WERI-Rb-1 (cell line): ENCODE results near the gene ATG3.
A peak's percentile ranks its signal among the peaks of the same experiment; 100 is the strongest.

Experiments used
- DNase-seq: peaks from one replicate; pipeline ENCODE4 v3.0.0-alpha.2; 2020
- H3K27ac ChIP-seq: fragments of 250-450 bp; sonication (Bioruptor Pico); 2 replicates; pipeline ENCODE4 v1.5.1; 2020; ENCODE audit warnings: mild to moderate bottlenecking, moderate library complexity
- H3K27me3 ChIP-seq: fragments of 250-450 bp; sonication (Bioruptor Pico); 2 replicates; pipeline ENCODE4 v1.5.1; 2021; ENCODE audit warnings: mild to moderate bottlenecking, low read depth, moderate library complexity; ENCODE audit not compliant: insufficient read depth, severe bottlenecking
- H3K36me3 ChIP-seq: fragments of 250-450 bp; sonication (Bioruptor Pico); 2 replicates; pipeline ENCODE4 v1.5.1; 2020; ENCODE audit warnings: mild to moderate bottlenecking, moderate library complexity
- H3K4me3 ChIP-seq: 2 replicates; pipeline ENCODE4 v1.5.1; 2011; ENCODE audit warnings: low read depth, mild to moderate bottlenecking, control low read depth, low read length
- H3K9me3 ChIP-seq: fragments of 250-450 bp; sonication (Bioruptor Pico); 2 replicates; pipeline ENCODE4 v1.5.1; 2021; ENCODE audit warnings: mild to moderate bottlenecking, moderate library complexity; ENCODE audit not compliant: severe bottlenecking
- CTCF ChIP-seq: IDR thresholded peaks from 2 replicates; pipeline ENCODE4 v1.5.1; 2011; ENCODE audit warnings: low read depth, mild to moderate bottlenecking, control low read depth, inconsistent platforms, low read length

ATG3 gene

GRCh38 chr3:112561734-112562529, at the start of gene ATG3, which contains the start of gene SLC35A5:
ATG3 (minus strand) TSS chr3:112561962; CDS start chr3:112561528, 434 bp downstream.
SLC35A5 (plus strand) TSS chr3:112562045; CDS start chr3:112563404, 1,359 bp downstream.
- TF ChIP-seq CTCF: no peak
- Histone ChIP-seq H3K27me3 (no peaks in the 10 kb centered on the region), H3K4me3 (peak within 1 kb of the TSS; percentile 91), H3K27ac (peak within 1 kb of the TSS; percentile 94), H3K36me3 (peaks cover 13% of the 10 kb centered on the region), H3K9me3 (no peaks in the 10 kb centered on the region)
- peak; percentile 98 for DNase-seq

- H3K9me3 ChIP-seq: no peaks in the 10 kb centered on the region
- DNase-seq: no peak
- H3K27me3 ChIP-seq: no peaks in the 10 kb centered on the region
- no peak overlapping the region for H3K27ac ChIP-seq
- no peak for TF ChIP-seq CTCF
- no peaks in the 10 kb centered on the region for H3K36me3 ChIP-seq
- H3K4me3 ChIP-seq: no peak overlapping the region
Observed at GRCh38 chr3:112610121-112610520, 48.4 kb upstream of the ATG3 start.

GRCh38 chr3:112607863-112608262, 46.1 kb upstream of the ATG3 start:
- no peaks in the 10 kb centered on the region for H3K36me3 ChIP-seq
- H3K27me3 ChIP-seq: no peaks in the 10 kb centered on the region
- no peak for DNase-seq
- no peak for TF ChIP-seq CTCF
- H3K4me3 ChIP-seq: no peak overlapping the region
- H3K9me3 ChIP-seq: no peaks in the 10 kb centered on the region
- no peak overlapping the region for H3K27ac ChIP-seq

- TF ChIP-seq CTCF: no peak
- no peaks in the 10 kb centered on the region for H3K9me3 ChIP-seq
- H3K4me3 ChIP-seq: no peak overlapping the region
- H3K27me3 ChIP-seq: no peaks in the 10 kb centered on the region
- H3K36me3 ChIP-seq: no peaks in the 10 kb centered on the region
- H3K27ac ChIP-seq: no peak overlapping the region
- DNase-seq: no peak
Observed at GRCh38 chr3:112606098-112606497, 44.3 kb upstream of the ATG3 start.

- Histone ChIP-seq H3K4me3 (no peak overlapping the region), H3K27ac (no peak overlapping the region), H3K27me3 (no peaks in the 10 kb centered on the region), H3K9me3 (no peaks in the 10 kb centered on the region), H3K36me3 (no peaks in the 10 kb centered on the region)
- TF ChIP-seq CTCF: no peak
- DNase-seq: no peak
Observed at GRCh38 chr3:112605285-112605684, 43.5 kb upstream of the ATG3 start.

- Histone ChIP-seq H3K4me3 (no peak overlapping the region), H3K27ac (no peak overlapping the region), H3K36me3 (no peaks in the 10 kb centered on the region), H3K27me3 (no peaks in the 10 kb centered on the region), H3K9me3 (no peaks in the 10 kb centered on the region)
- TF ChIP-seq CTCF: no peak
- no peak for DNase-seq
Observed at GRCh38 chr3:112604536-112604935, 42.8 kb upstream of the ATG3 start.
